PC-9 (cell line): Measurements from ENCODE around the gene FCN1.

Experiments
- EZH2 ChIP-seq: fragments of 200-600 bp; sonication (generic); IDR thresholded peaks from 2 replicates; pipeline ENCODE4 v1.8.0; 2017; ENCODE audit warnings: antibody characterized with exemption, low read depth
- TF ChIP-seq, protein P1 (sequence below): fragments of 200-600 bp; sonication (generic); conservative IDR thresholded peaks from 2 replicates; pipeline ENCODE4 v1.6.1; 2017; ENCODE audit warnings: mixed run types, antibody characterized with exemption, mild to moderate bottlenecking, moderate library complexity

- TF ChIP-seq, protein P1, sequence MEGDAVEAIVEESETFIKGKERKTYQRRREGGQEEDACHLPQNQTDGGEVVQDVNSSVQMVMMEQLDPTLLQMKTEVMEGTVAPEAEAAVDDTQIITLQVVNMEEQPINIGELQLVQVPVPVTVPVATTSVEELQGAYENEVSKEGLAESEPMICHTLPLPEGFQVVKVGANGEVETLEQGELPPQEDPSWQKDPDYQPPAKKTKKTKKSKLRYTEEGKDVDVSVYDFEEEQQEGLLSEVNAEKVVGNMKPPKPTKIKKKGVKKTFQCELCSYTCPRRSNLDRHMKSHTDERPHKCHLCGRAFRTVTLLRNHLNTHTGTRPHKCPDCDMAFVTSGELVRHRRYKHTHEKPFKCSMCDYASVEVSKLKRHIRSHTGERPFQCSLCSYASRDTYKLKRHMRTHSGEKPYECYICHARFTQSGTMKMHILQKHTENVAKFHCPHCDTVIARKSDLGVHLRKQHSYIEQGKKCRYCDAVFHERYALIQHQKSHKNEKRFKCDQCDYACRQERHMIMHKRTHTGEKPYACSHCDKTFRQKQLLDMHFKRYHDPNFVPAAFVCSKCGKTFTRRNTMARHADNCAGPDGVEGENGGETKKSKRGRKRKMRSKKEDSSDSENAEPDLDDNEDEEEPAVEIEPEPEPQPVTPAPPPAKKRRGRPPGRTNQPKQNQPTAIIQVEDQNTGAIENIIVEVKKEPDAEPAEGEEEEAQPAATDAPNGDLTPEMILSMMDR: no peak
- TF ChIP-seq EZH2: no peak
Measured at GRCh38 chr9:134885679-134886412, 31.9 kb downstream of the FCN1 start.
